ENCODE data around the gene CNKSR2.

DNA sequence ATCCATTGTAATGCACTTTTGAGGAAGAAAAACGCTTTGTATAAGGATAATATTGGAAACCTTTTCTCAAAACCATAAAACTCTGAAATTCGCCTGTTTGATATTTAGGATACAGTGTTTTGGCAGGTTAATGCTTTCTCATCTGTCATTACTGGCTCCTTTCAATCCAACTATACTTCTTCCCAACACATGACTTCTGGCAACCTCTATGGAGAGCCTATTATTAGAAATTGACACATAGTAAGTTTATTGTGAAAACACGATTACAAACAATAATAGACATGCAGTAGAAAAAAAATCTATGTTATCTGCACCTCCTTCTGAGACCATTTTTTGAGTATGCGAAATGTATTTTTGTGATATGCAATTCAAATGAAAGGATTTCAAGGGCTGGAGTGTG lies 288.5 kb downstream of the CNKSR2 start:
- no peak for TF ChIP-seq POLR2AphosphoS5 (IDR thresholded peaks at IDR 0.05; ENCODE audit: low read depth)
- TF ChIP-seq EZH2phosphoT487 (IDR thresholded peaks at IDR 0.05; ENCODE audit: unreplicated experiment): no peak
- TF ChIP-seq, protein P1, sequence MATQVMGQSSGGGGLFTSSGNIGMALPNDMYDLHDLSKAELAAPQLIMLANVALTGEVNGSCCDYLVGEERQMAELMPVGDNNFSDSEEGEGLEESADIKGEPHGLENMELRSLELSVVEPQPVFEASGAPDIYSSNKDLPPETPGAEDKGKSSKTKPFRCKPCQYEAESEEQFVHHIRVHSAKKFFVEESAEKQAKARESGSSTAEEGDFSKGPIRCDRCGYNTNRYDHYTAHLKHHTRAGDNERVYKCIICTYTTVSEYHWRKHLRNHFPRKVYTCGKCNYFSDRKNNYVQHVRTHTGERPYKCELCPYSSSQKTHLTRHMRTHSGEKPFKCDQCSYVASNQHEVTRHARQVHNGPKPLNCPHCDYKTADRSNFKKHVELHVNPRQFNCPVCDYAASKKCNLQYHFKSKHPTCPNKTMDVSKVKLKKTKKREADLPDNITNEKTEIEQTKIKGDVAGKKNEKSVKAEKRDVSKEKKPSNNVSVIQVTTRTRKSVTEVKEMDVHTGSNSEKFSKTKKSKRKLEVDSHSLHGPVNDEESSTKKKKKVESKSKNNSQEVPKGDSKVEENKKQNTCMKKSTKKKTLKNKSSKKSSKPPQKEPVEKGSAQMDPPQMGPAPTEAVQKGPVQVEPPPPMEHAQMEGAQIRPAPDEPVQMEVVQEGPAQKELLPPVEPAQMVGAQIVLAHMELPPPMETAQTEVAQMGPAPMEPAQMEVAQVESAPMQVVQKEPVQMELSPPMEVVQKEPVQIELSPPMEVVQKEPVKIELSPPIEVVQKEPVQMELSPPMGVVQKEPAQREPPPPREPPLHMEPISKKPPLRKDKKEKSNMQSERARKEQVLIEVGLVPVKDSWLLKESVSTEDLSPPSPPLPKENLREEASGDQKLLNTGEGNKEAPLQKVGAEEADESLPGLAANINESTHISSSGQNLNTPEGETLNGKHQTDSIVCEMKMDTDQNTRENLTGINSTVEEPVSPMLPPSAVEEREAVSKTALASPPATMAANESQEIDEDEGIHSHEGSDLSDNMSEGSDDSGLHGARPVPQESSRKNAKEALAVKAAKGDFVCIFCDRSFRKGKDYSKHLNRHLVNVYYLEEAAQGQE (IDR thresholded peaks at IDR 0.05; ENCODE audit: unreplicated experiment): no peak
- TF ChIP-seq ZNF114 (CRISPR knock-in tag; IDR thresholded peaks at IDR 0.05): no peak
- TF ChIP-seq, protein P2, sequence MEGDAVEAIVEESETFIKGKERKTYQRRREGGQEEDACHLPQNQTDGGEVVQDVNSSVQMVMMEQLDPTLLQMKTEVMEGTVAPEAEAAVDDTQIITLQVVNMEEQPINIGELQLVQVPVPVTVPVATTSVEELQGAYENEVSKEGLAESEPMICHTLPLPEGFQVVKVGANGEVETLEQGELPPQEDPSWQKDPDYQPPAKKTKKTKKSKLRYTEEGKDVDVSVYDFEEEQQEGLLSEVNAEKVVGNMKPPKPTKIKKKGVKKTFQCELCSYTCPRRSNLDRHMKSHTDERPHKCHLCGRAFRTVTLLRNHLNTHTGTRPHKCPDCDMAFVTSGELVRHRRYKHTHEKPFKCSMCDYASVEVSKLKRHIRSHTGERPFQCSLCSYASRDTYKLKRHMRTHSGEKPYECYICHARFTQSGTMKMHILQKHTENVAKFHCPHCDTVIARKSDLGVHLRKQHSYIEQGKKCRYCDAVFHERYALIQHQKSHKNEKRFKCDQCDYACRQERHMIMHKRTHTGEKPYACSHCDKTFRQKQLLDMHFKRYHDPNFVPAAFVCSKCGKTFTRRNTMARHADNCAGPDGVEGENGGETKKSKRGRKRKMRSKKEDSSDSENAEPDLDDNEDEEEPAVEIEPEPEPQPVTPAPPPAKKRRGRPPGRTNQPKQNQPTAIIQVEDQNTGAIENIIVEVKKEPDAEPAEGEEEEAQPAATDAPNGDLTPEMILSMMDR (conservative IDR thresholded peaks at IDR 0.05; ENCODE audit: low read depth in 2 of 2): no peak
